Fibroblast of peridontal ligament (primary cell): Measurements from ENCODE around the gene CREB3L1.
"Not testable (repeated sequence)": the region's sequence is repeated elsewhere in the genome, so short reads cannot be mapped to it uniquely, and the experiment has no call there.

Experiments used
- DNase-seq: peaks from one replicate; pipeline ENCODE4 v3.0.0-alpha.2; 2010; ENCODE audit errors: extremely low read depth

The CREB3L1 gene

DNA sequence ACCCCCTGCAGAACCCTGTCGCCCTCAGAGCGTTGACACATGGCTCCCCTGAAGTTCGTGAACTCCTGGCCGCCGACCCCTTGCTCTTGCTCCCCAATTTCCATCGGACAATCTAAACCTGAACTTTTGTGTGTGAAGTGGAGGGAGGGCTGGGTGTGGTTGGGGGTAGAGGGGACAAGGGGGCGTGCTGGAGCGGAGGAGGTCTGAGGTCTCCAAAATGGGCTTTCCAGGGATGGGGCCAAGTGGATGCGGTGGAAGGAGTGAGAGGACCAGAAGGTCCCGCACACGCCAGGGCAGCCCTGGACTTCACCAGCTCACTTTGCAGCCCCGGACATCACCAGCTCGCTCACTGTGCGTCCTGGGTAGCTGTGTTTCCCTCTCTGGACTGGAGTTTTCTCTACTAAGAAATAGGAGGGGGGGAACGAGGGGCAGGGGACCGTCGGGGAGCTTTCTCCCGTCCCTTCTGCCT is 18.6 kb downstream of the CREB3L1 start:
- no peak for DNase-seq

DNA sequence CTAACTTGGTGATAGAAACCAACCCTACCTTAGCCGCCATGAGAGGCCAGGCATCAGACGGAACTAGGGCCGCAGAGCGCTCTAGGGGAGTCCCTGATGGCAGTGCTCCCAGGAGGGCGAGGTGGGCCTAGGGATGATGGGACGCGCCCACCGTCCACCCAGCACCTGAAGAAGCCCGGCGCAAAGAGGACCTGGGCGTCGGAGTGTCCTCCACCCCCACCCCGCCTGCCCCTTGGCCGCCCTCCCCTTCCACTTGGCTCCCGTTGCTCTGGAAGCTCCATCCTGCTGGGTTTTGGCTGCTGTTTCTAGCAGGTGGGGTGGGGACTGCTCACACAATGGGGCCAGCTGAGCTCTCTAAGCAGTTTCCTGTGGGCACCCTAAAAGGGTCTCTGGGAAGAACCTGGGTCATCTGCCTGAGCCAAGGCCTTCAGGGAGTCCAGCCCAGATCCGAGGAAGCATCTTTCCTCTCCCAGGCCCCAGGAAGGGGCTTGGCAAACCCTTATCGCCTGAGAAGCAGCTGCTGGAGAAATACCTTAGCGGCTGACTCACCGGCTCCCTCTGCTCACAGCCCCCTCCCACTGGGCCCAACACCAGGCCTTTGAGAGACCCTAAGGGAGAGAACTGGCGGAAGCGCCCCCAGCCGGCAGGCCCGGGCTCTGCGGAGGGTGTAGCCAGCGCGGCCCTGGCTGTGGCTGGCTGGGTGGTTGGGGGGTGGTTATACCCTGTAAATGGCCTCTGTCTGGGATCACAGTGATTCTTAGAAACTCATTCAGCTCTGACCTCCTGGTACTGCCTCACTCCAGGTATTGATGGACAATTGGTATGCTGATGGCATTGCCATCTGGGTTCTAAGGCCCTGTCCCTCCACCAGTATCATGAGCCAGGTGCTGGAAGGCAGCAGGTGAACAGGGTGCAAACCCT is 19.3 kb downstream of the CREB3L1 start:
- peak; percentile 72 for DNase-seq

DNA sequence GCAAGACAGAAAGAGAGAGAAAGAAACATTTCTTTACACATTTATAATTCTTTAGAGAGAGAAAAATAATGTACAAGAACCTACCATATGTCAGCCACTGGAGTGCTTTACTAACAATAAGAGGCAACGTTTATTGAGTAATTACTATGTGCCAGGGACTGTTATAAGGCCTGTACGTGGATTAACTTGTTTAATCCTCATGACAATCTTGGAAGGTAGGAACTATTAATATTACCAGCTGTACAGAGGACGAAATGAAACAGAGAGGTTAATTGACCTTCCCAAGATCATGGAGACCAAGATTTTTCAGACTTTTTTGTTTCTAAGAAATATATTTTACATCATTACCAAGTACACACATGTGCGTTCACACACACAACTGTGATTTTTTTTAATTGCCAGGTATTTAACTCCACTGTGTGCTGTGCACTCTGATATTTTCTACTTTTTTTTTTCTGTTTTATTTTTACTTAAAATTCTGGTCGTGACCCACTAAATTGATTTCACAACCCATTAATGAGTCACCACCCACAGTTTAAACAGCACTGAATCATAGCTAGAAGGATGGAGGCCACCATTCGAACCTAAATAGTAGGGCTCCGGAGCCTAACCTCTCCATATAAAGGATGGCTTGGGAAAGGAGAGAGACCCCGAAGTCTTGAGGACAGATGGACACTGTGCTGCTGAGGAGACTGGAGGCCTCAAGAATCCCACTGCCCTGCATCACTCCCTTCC is 21.4 kb downstream of the CREB3L1 start:
- DNase-seq = peak; percentile 92

DNA sequence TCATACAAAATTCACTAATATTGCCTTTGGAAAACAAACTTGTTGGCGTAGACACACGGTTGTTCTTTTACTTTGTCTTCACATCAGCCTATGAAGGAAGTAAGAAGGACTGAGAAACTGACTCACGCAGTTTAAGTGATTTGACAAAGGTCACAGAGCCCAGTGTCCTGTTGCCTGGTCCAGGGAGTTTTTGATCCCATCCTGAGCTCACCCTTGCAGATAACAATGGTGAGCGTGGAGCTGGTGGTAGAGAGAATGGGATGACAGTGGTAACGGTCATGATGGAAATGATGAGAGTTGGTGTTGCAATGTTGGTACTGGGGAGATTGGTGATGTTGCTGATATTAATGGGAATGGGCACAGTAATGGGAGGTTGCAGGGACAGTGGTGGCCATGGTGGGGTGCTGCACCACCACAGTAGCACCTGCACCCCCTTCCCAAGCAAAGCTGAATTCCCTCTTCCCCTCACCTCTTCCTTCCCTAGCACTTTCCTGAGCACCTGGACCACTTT is 22.0 kb downstream of the CREB3L1 start:
- no peak for DNase-seq

DNA sequence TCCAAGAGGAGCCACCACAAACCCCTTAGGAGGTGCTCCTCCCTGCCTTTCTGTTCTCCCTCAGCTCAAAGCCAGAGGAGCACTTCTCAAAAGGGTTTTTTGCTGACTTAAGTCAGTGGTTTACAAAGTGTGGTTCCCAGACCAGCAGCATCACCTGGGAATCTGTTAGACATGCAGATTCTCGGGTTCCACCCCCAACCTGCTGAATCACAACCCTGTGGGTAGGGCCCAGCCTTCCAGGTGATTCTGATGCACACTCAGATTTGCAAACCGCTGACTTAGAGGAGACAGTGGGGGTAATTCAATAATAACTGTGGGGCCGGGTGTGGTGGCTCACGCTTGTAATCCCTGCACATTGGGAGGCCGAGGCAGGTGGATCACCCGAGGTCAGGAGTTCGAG is 22.8 kb downstream of the CREB3L1 start:
- no peak for DNase-seq

DNA sequence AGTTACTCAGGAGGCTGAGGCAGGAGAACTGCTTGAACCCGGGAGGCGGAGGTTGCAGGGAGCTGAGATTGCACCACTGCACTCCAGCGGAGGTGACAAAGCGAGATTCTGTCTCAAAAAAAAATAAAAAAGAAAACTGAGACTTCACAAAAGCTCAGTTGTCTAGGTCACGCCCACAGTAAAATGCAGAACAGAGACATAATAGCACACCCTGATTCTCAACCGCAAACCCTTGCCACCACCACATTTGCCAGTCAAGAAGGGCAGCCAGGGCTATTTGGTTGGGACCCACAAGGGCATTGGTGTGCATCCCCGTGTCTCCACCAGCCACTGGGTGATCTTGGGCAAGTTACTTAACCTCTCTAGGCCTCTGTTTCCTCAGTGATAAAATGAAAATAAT is 25.4 kb downstream of the CREB3L1 start:
- DNase-seq = no peak

DNA sequence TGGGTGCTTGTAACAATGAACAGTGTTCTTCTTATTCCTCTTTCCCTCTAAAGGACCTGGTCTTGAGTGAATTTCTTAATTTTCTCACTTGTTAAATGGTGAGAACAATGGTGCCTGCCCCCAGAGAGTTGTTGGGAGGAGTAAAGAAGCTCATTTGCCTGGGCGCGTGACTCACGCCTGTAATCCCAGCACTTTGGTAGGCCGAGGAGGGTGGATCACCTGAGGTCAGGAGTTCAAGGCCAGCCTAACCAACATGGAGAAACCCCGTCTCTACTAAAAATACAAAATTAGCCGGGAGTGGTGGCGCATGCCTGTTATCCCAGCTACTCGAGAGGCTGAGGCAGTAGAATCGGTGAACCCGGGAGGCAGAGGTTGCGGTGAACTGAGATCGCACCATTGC is 26.6 kb downstream of the CREB3L1 start:
- DNase-seq = not testable (repeated sequence)

DNA sequence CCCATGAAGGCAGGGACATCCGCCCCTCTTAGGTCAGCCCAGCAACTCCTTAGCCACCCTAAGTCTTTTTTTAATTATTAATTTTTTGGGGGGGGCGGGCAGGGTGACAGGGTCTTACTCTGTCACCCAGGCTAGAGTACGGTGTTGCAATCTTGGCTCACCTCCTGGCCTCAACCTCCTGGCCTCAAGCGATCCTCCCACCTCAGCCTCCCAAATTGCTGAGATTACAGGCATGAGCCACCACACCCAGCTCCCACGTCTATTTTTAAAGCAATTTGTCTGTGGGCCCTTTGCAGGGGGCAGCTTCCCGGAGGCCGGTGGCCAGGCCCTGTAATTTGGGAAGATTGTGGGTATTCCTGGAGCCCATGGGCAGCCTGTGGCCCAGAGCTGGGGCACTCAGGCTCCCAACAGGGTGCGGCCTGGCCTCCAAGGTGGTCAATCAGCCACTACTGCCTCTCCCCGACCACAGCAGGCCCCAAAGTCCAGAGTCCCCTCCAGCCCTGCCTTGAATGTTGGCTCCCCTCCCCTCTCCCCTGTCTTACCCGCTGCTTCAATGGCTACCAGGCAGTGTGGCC is 27.2 kb downstream of the CREB3L1 start:
- no peak for DNase-seq

DNA sequence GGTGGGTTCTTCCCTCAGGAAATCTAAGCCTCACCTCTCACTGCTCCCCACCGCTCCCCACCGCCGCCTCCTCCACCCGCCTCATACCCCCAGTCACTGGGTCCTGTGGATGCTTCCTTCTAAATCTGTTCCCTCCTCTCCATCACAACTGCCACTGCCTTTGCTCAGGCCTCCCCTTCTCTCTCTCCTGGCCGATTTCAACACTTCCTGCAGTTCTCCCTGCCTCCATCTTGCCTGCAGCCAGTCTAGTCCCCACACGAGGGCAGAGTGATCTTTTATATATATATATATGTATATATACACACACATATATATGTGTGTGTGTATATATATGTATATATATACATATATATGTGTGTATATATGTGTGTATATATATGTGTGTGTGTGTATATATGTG is 27.8 kb downstream of the CREB3L1 start:
- DNase-seq = no peak

DNA sequence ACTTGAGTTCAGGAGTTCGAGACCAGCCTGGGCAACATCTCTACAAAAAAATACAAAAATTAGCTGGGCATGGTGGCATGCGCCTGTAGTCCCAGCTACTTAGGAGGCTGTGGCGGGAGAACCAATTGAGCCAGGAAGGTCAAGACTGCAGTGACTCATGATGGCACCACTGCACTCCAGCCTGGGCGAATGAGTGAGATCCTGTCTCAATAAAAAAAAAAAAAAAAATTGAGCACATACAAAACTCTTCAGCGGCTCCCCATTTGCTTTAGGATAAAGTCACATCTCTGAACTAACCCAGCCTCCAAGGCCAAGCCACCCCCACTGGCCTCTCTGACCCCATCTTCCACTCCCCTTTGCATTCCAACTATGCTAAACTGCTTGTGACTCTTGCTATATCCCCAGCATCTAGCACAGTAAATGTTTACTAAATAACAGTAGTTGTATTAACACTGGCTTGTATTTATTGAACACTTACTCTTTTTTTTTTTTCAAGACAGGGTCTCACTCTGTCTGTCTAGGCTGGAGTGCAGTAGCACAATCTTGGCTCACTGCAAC is 28.9 kb downstream of the CREB3L1 start:
- no peak for DNase-seq

DNA sequence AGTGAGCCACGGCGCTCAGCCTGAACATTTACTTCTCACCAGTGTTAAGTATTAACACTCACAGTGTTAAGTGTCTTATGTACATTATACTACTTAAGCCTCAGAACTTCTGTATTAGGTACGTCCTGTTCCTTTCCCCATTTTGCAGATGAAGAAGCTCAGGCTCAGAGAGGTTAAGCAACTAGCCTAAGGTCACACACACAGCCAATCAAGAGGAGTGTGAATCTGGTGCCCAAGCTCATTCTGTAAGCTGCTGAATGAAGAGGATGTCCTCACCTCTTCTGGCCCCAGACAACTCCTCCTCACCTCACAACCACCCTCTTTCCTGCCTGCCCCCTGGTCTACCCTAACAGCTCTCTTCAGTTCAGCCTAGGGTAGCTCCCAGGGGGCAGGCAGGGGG is 29.9 kb downstream of the CREB3L1 start:
- no peak for DNase-seq

DNA sequence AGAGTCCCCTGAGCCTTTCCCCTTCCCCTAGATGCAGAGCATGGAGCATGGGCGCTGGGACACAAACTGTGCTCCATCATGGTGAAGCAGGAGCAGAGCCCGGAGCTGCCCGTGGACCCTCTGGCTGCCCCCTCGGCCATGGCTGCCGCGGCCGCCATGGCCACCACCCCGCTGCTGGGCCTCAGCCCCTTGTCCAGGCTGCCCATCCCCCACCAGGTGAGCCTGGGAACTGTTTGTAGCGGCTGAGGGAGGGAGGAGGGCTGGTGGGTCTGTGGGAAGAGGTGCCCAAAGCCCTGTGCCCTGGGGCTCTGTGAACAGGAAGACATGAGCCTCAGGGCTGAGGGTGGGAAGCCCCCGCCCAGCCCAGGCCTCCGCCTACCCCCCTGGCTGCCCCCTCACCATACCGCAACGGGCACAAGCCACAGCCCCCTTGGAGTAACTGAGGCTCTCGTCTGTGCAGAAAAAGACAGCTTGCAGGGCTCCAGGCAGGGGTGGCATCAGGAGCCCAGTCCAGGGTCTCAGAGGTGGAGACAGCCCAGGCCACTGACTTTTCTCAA is 30.4 kb downstream of the CREB3L1 start:
- no peak for DNase-seq

DNA sequence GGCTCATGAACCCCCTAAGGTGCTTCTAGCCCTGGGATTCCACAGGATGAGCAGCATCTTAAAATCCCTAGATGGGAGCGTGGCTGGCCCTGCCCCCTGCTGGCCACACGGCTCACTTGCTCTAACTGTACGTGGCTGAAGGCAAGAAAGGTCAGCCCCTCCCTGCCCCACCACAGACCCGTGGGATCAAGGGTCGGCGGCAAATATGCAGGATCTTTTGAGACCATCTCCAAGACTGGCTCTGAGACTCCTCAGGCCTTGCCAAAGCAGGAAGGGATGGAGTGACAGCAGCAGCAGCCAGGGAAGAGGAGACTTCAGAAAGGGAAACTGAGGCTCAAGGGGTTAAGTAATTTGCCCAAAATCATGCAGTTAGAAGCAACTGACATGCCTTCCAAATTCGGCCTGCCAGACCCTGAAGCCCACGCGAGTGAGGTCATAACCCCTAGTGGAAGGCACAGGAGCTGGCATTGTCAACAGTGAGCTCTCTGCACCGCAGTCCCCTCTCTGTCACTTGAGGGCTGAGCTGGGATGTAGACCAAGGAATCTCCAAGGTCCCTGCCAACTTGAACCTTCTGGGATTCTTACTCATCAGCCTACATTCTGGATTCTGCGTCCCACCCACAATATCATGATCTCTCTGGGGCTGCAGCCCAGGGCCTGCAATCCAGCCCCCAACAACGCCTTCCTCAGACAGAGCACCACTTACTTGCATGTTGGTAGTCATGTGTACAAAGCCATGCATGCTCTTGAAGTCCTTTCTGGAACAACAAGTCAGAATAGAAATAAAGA is 31.4 kb downstream of the CREB3L1 start:
- DNase-seq = peak; percentile 71

DNA sequence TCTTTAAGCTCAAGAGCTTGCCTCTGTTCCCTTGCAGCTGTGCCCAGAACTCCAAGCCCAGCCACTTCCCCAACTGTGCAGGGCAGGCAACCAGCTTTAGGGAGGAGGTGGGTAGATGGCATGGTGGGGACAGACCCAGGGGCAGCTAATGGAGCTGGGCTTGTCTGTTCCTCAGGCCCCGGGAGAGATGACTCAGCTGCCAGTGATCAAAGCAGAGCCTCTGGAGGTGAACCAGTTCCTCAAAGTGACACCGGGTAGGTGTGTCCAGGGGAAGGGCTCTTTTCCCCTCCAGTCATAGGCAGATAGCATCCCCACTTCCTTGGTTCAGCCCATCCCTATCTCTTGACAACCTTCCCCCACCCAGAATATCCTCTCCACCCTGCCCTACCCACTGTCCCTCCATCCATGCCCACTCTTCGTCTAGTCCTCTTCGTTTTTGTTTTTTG is 32.4 kb downstream of the CREB3L1 start:
- DNase-seq = no peak

DNA sequence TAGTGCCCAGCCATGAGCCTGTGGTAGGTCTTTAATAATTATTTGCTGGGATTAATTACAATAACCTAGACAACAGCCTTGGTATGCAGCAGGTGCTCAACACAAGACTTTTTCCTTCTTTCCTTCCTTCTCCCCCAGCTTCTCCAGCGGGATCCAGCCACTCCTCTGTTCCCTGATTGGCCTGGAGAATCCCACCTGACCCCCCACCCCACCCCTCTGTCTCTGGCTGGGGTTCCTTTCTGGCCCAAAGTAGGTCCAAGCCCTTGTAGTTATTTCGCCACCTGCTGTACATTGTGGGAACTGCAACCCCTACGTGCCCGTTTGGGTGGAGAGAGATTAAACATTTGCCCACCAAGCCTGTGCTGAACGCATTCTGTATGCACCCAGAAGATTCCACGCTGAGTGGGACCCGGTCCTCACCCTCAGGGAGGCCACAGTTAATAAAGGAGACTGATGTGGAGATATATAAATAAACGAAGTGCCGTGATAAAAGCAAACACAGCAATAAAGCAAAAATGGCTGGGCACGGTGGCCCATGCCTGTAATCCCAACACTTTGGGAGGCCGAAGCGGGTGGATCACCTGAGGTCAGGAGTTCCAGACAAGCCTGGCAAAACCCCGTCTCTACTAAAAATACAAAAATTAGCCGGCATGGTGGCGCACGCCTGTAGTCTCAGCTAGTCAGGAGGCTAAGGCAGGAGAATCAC is 37.7 kb downstream of the CREB3L1 start:
- peak; percentile 81 for DNase-seq

DNA sequence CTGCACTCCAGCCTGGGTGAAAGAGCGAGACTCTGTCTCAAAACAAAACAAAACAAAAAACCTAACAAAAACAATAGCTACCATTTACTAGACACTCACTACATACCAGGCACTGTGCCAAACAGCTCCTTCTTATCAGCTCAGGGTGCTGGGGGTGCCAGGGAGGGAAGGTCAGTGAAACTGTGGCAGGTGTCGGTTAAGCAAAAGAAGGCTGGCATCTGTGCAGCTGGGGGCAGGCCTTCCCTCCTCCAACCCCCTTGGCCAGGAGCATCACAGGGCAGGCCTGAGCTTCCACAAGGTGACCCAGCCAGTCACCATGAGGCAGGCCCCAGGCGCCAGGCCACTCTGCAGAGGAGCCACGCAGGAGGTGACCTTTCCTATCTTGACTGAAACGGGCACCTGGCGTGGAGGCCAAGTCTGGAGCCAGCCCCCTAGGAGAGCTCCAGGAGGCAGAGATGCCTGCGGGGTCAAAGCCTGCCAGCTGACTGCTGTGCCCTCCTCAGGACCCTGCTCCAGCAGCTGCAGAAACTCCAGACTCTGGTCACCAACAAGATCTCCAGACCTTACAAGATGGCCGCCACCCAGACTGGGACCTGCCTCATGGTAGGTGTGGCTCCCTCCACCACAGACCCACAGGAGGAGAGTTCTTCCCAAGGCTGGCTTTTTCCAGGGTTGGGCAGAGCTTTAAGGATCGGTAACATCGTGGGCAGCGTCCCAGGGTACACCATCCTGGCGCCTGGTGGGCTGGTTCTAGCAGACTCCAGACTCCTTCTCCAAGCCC is 38.5 kb downstream of the CREB3L1 start:
- DNase-seq = no peak

DNA sequence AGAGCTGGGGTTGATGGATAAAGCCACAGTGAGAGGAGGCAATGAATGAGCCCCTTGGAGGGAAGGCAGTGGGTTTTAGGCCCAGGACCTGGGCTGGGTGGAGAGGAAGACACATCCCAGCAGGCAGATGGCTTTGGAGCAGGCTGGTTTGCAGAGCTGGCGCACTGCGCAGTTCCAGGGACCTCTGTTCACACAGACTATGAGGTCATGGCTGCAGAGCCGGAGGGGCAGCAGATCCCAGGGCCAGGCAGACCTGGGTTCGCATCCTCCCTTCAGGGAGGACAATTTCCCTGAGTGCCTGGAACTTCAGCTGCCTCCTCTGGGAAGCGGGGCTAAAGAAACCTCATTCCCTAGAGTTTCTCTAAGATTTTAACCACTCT is 41.6 kb downstream of the CREB3L1 start:
- DNase-seq = no peak

DNA sequence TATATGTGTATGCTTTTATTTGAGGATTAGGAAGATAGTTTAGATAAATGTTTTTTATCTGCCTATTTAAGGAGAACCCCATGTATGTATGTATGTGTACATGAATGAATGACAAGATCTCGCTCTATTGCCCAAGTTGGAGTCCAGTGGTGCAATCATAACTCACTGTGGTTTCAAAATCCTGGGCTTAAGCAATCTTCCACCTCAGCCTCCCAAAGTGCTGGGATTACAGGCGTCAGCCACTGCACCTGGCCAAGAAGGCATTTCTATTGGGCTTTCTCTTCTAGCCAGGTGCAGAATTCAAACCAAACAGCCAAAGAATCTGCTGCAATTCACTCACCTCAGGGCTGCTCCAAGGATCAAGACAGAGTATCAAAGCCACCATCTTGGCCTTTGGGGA is 44.3 kb downstream of the CREB3L1 start:
- peak; percentile 46 for DNase-seq

DNA sequence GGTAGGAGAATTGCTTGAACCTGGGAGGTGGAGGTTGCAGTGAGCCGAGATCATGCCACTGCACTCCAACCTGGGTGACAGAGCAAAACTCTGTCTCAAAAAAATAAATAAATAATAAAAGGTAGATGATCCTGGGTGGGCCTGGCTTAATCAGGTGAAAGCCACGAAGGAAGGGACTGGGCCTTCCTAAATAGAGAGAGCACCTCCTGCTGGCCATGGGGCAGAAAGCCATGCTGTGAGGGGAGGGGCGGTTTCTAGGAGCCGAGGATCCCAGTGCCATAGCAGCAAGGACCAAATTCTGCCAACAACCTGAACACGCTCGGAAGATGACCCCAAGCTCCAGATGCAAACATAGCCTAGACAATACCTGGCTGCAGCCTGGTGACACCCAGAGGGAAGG is 45.3 kb downstream of the CREB3L1 start:
- peak; percentile 38 for DNase-seq
